MCF 10A (cell line): ENCODE data around the gene SSC5D. TPM values are rescaled to one million over a fixed set of nuclear protein-coding genes. Genes with fewer than 3 reads are reported as not detected.

ENCODE experiments used
- BruUV-seq: library from RNA; stranded (reverse); fragments of 400-500 nt; replicated peaks from 2 replicates; lab custom pipeline; 2021; lab: Mats Ljungman, UMichigan
- CTCF ChIA-PET: fragments of 300-600 bp; sonication (Branson Sonifier 250); formaldehyde crosslinking; extraction: SDS; loops from one replicate; lab custom pipeline; 2021; ENCODE audit warnings: antibody characterized with exemption, inconsistent platforms; lab: Yijun Ruan, JAX
- POLR2A ChIA-PET: fragments of 300-600, 350-650 bp; sonication (Branson Sonifier 250); formaldehyde crosslinking; extraction: SDS; loops from one replicate; lab custom pipeline; 2020; ENCODE audit warnings: antibody characterized with exemption, inconsistent platforms; lab: Yijun Ruan, JAX
- DNase-seq: peaks from one replicate; pipeline ENCODE4 v3.0.0-alpha.2; 2018; ENCODE audit not compliant: unreplicated experiment
- H3K27ac Mint-ChIP-seq: one replicate; pipeline ENCODE4 v1.8.0; 2022; ENCODE audit warnings: mild to moderate bottlenecking, low read depth, mixed read lengths; ENCODE audit not compliant: unreplicated experiment
- H3K27me3 Mint-ChIP-seq: one replicate; pipeline ENCODE4 v1.8.0; 2022; ENCODE audit warnings: mixed read lengths; ENCODE audit not compliant: insufficient read depth, unreplicated experiment
- H3K36me3 Mint-ChIP-seq: one replicate; pipeline ENCODE4 v1.8.0; 2022; ENCODE audit warnings: mild to moderate bottlenecking, moderate library complexity, mixed read lengths; ENCODE audit not compliant: insufficient read depth, unreplicated experiment
- H3K4me1 Mint-ChIP-seq: one replicate; pipeline ENCODE4 v1.8.0; 2022; ENCODE audit warnings: mixed read lengths; ENCODE audit not compliant: insufficient read depth, unreplicated experiment
- H3K4me3 Mint-ChIP-seq: one replicate; pipeline ENCODE4 v1.8.0; 2022; ENCODE audit warnings: mild to moderate bottlenecking, moderate library complexity, mixed read lengths; ENCODE audit not compliant: unreplicated experiment
- H3K9me3 Mint-ChIP-seq: one replicate; pipeline ENCODE4 v1.8.0; 2022; ENCODE audit warnings: mixed read lengths; ENCODE audit not compliant: unreplicated experiment
- CTCF ChIP-seq: fragments of 200-600 bp; IDR thresholded peaks from one replicate; pipeline ENCODE4 v1.8.0; 2022; ENCODE audit warnings: antibody characterized with exemption, mild to moderate bottlenecking; ENCODE audit not compliant: unreplicated experiment
- intact Hi-C: fragments of 100-400 bp; cut with micrococcal nuclease; formaldehyde crosslinking; loops from 2 replicates; pipeline ENCODE4 v1.14.1; 2022
- total RNA-seq: library from RNA; stranded (reverse); gene quantifications from 2 replicates; pipeline ENCODE4 v1.2.3, GENCODE V29; 2022

The SSC5D gene
- total RNA-seq, 1 experiment from 2014 or later: 0.33 TPM

- intact Hi-C loops: no loop called here
- no peak for TF ChIP-seq CTCF
- POLR2A ChIA-PET: interaction anchor here (0.5 kb wide), 1 partner anchor 389 kb away, joined by 3 read pairs; no protein-coding TSS in a partner anchor
- H3K9me3 Mint-ChIP-seq: no peaks in the 10 kb centered on the region
- peaks cover 22% of the 10 kb centered on the region for H3K4me1 Mint-ChIP-seq
- DNase-seq: peak; percentile 61
- H3K27ac Mint-ChIP-seq: peak overlapping the region; percentile 31
- H3K36me3 Mint-ChIP-seq: no peaks in the 10 kb centered on the region
- H3K4me3 Mint-ChIP-seq: no peak overlapping the region
- CTCF ChIA-PET: no interaction called here
- H3K27me3 Mint-ChIP-seq: peaks cover 14% of the 10 kb centered on the region
- BruUV-seq: no TSS peak
These were observed 61.5 kb downstream of the SSC5D start for GRCh38 chr19:55549500-55550320.

- Mint-ChIP-seq H3K27ac (no peak overlapping the region), H3K4me1 (peaks cover 17% of the 10 kb centered on the region), H3K9me3 (no peaks in the 10 kb centered on the region), H3K27me3 (peaks cover 12% of the 10 kb centered on the region), H3K4me3 (no peak overlapping the region), H3K36me3 (no peaks in the 10 kb centered on the region)
- ChIA-PET POLR2A (interaction anchor here (0.5 kb wide), 1 partner anchor 389 kb away, joined by 3 read pairs; no protein-coding TSS in a partner anchor), CTCF (no interaction called here)
- BruUV-seq: no TSS peak
- no peak for DNase-seq
- no peak for TF ChIP-seq CTCF
- intact Hi-C loops: no loop called here
These were observed 62.0 kb downstream of the SSC5D start for GRCh38 chr19:55550321-55550650.

- BruUV-seq: no TSS peak
- no peak overlapping the region for H3K4me3 Mint-ChIP-seq
- POLR2A ChIA-PET: no interaction called here
- DNase-seq: no peak
- TF ChIP-seq CTCF: no peak
- intact Hi-C loops: no loop called here
- no peaks in the 10 kb centered on the region for H3K27me3 Mint-ChIP-seq
- no peaks in the 10 kb centered on the region for H3K36me3 Mint-ChIP-seq
- H3K9me3 Mint-ChIP-seq: no peaks in the 10 kb centered on the region
- CTCF ChIA-PET: interaction anchor here (1.1 kb wide), 1 partner anchor 35 kb away, joined by 5 read pairs; no protein-coding TSS in a partner anchor
- H3K4me1 Mint-ChIP-seq: peaks cover 13% of the 10 kb centered on the region
- H3K27ac Mint-ChIP-seq: no peak overlapping the region
These were observed 64.0 kb downstream of the SSC5D start for GRCh38 chr19:55552206-55552605.

- CTCF ChIA-PET: interaction anchor here (1.1 kb wide), 1 partner anchor 35 kb away, joined by 5 read pairs; no protein-coding TSS in a partner anchor
- BruUV-seq: no TSS peak
- Mint-ChIP-seq H3K4me3 (no peak overlapping the region), H3K27ac (no peak overlapping the region), H3K27me3 (no peaks in the 10 kb centered on the region), H3K36me3 (no peaks in the 10 kb centered on the region), H3K4me1 (peaks cover 9% of the 10 kb centered on the region), H3K9me3 (no peaks in the 10 kb centered on the region)
- POLR2A ChIA-PET: no interaction called here
- DNase-seq: peak; percentile 7
- no peak for TF ChIP-seq CTCF
- intact Hi-C loops: no loop called here
These were observed 64.4 kb downstream of the SSC5D start for GRCh38 chr19:55552620-55553019.
